Measurements from ENCODE around the gene TNS1. TPM values are rescaled to one million over a fixed set of nuclear protein-coding genes. Genes with fewer than 3 reads are reported as not detected.
A peak's percentile ranks its signal among the peaks of the same experiment; 100 is the strongest.

TNS1 gene
- total and polyA plus RNA-seq, 4 donors: 46.9 to 64.5 (median 58.1) TPM

DNA sequence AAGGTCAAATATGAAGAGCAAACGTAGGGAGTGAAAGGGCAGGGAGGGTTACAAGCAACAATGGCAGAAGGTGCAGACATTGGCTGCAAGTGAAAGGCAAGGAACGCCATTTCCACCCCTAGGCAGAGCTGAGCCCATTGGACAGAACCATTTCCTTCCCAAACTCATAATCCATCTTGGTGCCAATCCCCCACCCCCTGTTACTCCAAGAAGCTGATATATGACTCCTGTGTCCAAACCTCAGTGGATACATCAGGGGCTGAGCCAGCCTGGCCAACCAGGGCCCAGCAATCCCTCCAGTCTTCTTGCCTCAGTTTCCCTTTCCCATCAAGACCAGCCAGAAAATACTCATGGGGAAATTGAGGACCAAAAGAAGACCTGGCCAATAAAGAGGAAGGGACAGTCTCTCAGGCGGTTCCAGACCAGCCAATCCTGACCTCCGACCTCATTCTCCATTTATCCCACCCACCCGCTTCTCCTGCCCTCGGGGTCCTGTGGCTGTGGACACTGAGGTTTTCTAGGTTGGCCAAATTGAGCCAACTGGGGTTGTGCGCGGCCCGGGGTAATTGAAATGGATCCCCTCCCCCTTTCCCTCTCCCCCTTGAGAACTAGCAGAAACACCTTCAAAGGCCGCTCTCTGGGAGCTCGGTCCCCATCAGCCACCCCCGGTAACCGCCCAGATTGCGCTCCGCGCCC is 24.8 kb downstream of the TNS1 start:
- Histone ChIP-seq H3K27ac (ENCODE audit: low read depth, low read length) (no peak overlapping the region), H3K4me3 (ENCODE audit: low read depth, low read length) (no peak overlapping the region), H3K9me3 (ENCODE audit: control insufficient read depth, insufficient read depth, low read length) (no peaks in the 10 kb centered on the region), H3K4me1 (ENCODE audit: control insufficient read depth, insufficient read depth, low read length) (peaks cover 52% of the 10 kb centered on the region), H3K36me3 (ENCODE audit: control insufficient read depth, insufficient read depth, low read length) (no peaks in the 10 kb centered on the region), H3K27me3 (ENCODE audit: control insufficient read depth, insufficient read depth, low read length) (no peaks in the 10 kb centered on the region)
- DNase-seq (ENCODE audit: low read depth in 4 of 6, low spot score in 6 of 6): no peak
- 74% methylated on average over 2 of the region's 16 CpGs for WGBS (ENCODE audit: insufficient coverage)

DNA sequence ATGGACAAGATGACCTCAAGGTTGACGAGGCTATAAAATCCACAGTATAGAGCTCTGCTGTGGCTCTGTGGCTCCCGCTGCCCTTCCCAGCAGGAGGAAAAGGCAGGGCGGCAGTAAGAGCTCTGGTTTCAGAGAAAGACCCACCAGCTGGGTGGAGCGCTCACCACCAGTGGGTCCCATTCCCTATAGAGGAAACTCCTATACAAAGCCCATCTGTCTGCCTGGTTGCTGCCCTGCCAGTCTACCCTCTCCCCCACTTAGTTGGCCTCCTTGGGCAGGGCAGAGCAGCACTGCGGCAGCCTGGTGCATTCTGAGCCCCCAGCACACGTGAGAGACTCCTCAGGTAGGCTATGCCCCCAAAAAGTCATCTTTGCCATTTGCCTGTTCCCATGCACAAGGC is 26.5 kb downstream of the TNS1 start:
- H3K4me3 ChIP-seq (ENCODE audit: low read depth, low read length): no peak overlapping the region
- H3K4me1 ChIP-seq (ENCODE audit: control insufficient read depth, insufficient read depth, low read length): peaks cover 58% of the 10 kb centered on the region
- DNase-seq (ENCODE audit: low read depth in 4 of 6, low spot score in 6 of 6): no peak
- 95% methylated on average over 6 of the region's 6 CpGs for WGBS (ENCODE audit: insufficient coverage)
- H3K36me3 ChIP-seq (ENCODE audit: control insufficient read depth, insufficient read depth, low read length): no peaks in the 10 kb centered on the region
- H3K27me3 ChIP-seq (ENCODE audit: control insufficient read depth, insufficient read depth, low read length): no peaks in the 10 kb centered on the region
- no peak overlapping the region for H3K27ac ChIP-seq (ENCODE audit: low read depth, low read length)
- H3K9me3 ChIP-seq (ENCODE audit: control insufficient read depth, insufficient read depth, low read length): no peaks in the 10 kb centered on the region

DNA sequence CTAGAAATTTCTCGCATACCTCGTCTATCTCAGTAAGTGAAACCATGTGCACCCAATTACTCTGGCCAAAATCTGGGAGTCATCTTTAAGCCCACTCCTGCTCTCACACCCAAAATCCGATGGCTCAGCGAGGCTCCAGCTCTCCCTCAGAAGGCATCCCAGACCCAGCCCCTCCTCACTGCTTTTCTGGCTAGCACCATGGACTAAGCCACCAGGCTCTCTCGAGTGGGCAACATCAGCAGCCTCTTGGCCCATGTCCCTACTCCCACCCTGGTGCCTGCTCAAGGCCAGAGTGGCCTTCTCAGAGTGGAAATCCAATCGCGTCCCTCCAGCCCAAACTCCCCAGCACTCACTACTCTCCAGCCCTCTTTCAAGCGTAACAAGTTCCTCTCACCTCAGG is 27.2 kb downstream of the TNS1 start:
- WGBS (ENCODE audit: insufficient coverage): 96% methylated on average over 8 of the region's 8 CpGs
- H3K4me1 ChIP-seq (ENCODE audit: control insufficient read depth, insufficient read depth, low read length): peaks cover 51% of the 10 kb centered on the region
- H3K36me3 ChIP-seq (ENCODE audit: control insufficient read depth, insufficient read depth, low read length): no peaks in the 10 kb centered on the region
- H3K27me3 ChIP-seq (ENCODE audit: control insufficient read depth, insufficient read depth, low read length): no peaks in the 10 kb centered on the region
- no peak for DNase-seq (ENCODE audit: low read depth in 4 of 6, low spot score in 6 of 6)
- no peaks in the 10 kb centered on the region for H3K9me3 ChIP-seq (ENCODE audit: control insufficient read depth, insufficient read depth, low read length)
- H3K27ac ChIP-seq (ENCODE audit: low read depth, low read length): no peak overlapping the region
- H3K4me3 ChIP-seq (ENCODE audit: low read depth, low read length): no peak overlapping the region

DNA sequence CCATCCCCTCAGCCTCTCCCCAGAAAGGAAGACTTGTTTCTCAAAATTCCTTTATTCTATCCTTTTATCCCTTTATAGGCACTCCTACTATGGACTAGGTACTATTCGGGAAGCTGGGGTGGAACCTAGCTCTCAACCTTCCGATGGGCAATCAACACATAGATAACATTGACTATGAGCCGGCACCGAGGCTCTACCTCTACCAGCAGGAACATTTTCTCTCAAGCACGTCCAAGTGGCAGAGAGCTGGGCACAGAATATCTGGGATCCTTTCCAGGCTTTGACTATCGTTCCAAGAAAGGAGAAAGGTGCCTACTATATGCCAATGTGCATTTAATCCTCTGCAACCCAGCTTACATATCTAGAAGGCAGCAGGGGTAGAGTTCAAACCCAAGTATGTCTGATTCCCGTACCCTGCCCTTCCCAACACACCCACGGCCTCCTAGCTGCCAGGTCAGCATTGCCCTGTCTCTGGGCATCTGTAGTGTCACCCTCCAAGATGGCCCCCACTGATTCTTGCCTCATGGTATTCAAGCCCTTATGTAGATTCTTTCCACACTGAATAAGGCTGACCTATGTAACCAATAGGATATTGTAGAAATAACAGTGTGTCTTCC is 28.3 kb downstream of the TNS1 start:
- 81% methylated on average over 8 of the region's 8 CpGs for WGBS (ENCODE audit: insufficient coverage)
- H3K27ac ChIP-seq (ENCODE audit: low read depth, low read length): no peak overlapping the region
- H3K36me3 ChIP-seq (ENCODE audit: control insufficient read depth, insufficient read depth, low read length): no peaks in the 10 kb centered on the region
- no peak for DNase-seq (ENCODE audit: low read depth in 4 of 6, low spot score in 6 of 6)
- H3K4me3 ChIP-seq (ENCODE audit: low read depth, low read length): no peak overlapping the region
- H3K27me3 ChIP-seq (ENCODE audit: control insufficient read depth, insufficient read depth, low read length): no peaks in the 10 kb centered on the region
- H3K9me3 ChIP-seq (ENCODE audit: control insufficient read depth, insufficient read depth, low read length): no peaks in the 10 kb centered on the region
- H3K4me1 ChIP-seq (ENCODE audit: control insufficient read depth, insufficient read depth, low read length): peaks cover 40% of the 10 kb centered on the region

DNA sequence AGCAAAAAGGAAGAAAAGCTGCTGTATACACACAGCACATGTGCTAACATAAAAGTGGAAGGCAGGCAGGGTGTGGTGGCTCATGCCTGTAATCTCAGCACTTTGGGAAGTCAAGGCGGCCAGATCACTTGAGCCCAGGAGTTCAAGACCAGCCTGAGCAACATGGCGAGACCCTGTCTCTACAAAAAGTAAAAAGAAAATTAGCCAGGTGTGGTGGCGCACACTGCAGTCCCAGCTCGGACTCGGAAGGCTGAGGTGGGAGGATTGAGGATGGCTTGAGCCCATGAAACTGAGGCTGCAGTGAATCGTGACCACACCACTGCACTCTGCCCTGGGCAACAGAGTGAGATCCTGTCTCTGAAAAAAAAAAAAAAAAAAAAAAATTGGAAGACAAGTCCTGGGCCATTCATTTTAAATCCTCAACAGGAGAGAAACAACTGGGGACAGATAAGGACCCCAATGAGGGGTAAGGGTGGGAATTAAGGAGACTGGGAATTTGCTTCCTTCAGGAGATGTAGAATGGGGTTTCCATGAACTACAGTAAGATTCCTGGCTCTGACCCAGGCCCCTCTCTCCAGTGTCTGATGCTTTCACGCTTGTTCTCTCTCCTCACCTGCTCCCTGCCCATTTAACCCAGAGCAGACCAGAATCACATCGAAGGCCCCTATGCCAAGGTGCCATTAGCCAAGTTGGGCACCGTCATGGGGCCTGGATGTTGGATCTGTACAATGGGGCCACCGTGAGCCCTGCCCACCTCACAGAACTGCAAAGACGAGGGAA is 29.6 kb downstream of the TNS1 start:
- 89% methylated on average over 9 of the region's 11 CpGs for WGBS (ENCODE audit: insufficient coverage)
- H3K36me3 ChIP-seq (ENCODE audit: control insufficient read depth, insufficient read depth, low read length): no peaks in the 10 kb centered on the region

DNA sequence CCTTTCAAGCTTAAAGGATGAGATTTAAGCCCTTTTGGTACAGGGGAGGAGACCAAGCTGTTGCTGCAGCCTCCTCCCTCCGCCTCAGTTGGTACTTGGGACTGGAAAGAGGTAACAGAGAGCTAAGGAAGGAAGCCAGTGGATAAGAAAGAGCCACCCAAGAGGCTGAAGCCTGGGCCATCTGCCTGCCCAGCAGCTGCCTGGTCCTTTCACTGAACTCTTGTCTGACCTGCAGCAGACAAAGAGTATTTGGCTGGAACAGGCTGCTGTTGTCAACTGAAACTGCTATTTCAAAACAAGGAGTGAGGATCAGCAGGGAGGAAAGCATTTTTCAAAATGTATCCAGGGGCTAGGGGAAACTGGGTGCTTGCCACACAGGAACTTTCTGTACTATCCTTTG is 30.3 kb downstream of the TNS1 start:
- Histone ChIP-seq H3K4me3 (ENCODE audit: low read depth, low read length) (no peak overlapping the region), H3K36me3 (ENCODE audit: control insufficient read depth, insufficient read depth, low read length) (no peaks in the 10 kb centered on the region), H3K27ac (ENCODE audit: low read depth, low read length) (peak overlapping the region; percentile 45), H3K9me3 (ENCODE audit: control insufficient read depth, insufficient read depth, low read length) (no peaks in the 10 kb centered on the region), H3K27me3 (ENCODE audit: control insufficient read depth, insufficient read depth, low read length) (no peaks in the 10 kb centered on the region), H3K4me1 (ENCODE audit: control insufficient read depth, insufficient read depth, low read length) (peaks cover 22% of the 10 kb centered on the region)
- 43% methylated on average over 1 of the region's 1 CpG for WGBS (ENCODE audit: insufficient coverage)
- DNase-seq (ENCODE audit: low read depth in 4 of 6, low spot score in 6 of 6): peak in 2 of 6 donors; percentile 37 to 63

More for the DNA sequence above, 29.6 kb downstream of the TNS1 start:
- H3K27me3 ChIP-seq (ENCODE audit: control insufficient read depth, insufficient read depth, low read length): no peaks in the 10 kb centered on the region
- H3K4me1 ChIP-seq (ENCODE audit: control insufficient read depth, insufficient read depth, low read length): peaks cover 27% of the 10 kb centered on the region
- no peak overlapping the region for H3K4me3 ChIP-seq (ENCODE audit: low read depth, low read length)
- DNase-seq (ENCODE audit: low read depth in 4 of 6, low spot score in 6 of 6): no peak
- H3K27ac ChIP-seq (ENCODE audit: low read depth, low read length): peak overlapping the region; percentile 45
- H3K9me3 ChIP-seq (ENCODE audit: control insufficient read depth, insufficient read depth, low read length): no peaks in the 10 kb centered on the region

DNA sequence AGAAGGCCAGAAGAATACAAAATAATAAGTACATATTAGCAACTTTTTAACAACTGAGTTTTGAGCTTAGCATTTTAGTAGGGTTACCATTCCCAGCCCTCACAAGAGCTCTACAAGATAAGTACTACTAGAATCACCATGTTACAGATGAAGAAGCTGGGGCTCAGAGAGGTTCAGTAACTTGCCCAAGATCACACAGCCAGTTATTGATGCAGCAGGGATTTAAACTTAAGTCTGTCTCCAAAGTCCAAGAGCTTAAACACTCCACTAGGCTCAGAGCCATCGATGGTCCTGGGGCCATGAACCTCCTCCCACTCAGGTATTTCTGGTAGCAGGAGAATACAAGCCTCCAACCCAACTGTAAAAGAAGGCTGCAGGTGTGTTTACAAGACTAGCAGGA is 30.8 kb downstream of the TNS1 start:
- Histone ChIP-seq H3K4me1 (ENCODE audit: control insufficient read depth, insufficient read depth, low read length) (peaks cover 19% of the 10 kb centered on the region), H3K27ac (ENCODE audit: low read depth, low read length) (peak overlapping the region; percentile 45), H3K27me3 (ENCODE audit: control insufficient read depth, insufficient read depth, low read length) (no peaks in the 10 kb centered on the region), H3K9me3 (ENCODE audit: control insufficient read depth, insufficient read depth, low read length) (no peaks in the 10 kb centered on the region), H3K4me3 (ENCODE audit: low read depth, low read length) (no peak overlapping the region), H3K36me3 (ENCODE audit: control insufficient read depth, insufficient read depth, low read length) (no peaks in the 10 kb centered on the region)
- no CpG with 5 or more reads among the region's 1 CpG for WGBS (ENCODE audit: insufficient coverage)
- DNase-seq (ENCODE audit: low read depth in 4 of 6, low spot score in 6 of 6): no peak

DNA sequence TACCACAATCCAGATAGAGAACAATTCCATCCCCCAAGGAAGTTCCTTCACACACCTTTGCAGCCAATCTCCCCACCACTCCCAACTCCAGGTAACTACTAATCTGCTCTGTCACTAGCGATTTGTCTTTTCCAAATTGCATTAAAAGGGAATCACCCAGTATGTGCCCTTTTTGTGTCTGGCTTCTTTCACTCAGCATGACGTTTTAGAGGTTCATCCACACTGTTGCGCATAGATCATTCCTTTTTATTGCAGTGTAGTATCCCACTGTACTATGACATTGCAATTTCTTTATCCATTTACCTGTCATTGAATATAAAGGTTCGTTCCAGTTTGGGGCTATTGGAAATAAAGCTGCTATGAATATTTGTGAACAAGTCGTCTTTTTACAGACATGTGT is 31.6 kb downstream of the TNS1 start:
- H3K4me1 ChIP-seq (ENCODE audit: control insufficient read depth, insufficient read depth, low read length): peaks cover 26% of the 10 kb centered on the region

DNA sequence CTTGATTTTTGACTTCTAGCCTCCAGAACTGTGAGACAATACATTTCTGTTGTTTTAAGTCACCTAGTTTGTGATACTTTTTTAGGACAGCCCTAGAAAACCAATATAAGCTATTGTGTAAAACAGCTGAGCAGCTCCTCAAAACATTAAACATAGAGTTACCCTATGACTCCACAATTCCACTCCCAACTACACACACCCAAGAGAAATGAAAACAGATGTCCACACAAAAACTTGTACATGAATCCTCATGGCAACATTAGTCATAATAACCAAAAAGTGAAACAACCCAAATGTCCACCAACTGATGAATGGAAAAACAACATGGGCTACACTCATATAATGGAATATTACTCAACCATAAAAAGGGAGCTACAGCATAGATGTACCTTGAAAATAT is 32.6 kb downstream of the TNS1 start:
- H3K36me3 ChIP-seq (ENCODE audit: control insufficient read depth, insufficient read depth, low read length): peaks cover 8% of the 10 kb centered on the region
- H3K27me3 ChIP-seq (ENCODE audit: control insufficient read depth, insufficient read depth, low read length): no peaks in the 10 kb centered on the region
- DNase-seq (ENCODE audit: low read depth in 4 of 6, low spot score in 6 of 6): no peak
- no peaks in the 10 kb centered on the region for H3K9me3 ChIP-seq (ENCODE audit: control insufficient read depth, insufficient read depth, low read length)
- peaks cover 36% of the 10 kb centered on the region for H3K4me1 ChIP-seq (ENCODE audit: control insufficient read depth, insufficient read depth, low read length)
- H3K4me3 ChIP-seq (ENCODE audit: low read depth, low read length): no peak overlapping the region
- H3K27ac ChIP-seq (ENCODE audit: low read depth, low read length): no peak overlapping the region

More for the DNA sequence above, 31.6 kb downstream of the TNS1 start:
- Histone ChIP-seq H3K4me3 (ENCODE audit: low read depth, low read length) (no peak overlapping the region), H3K36me3 (ENCODE audit: control insufficient read depth, insufficient read depth, low read length) (peaks cover under 1% of the 10 kb centered on the region), H3K27ac (ENCODE audit: low read depth, low read length) (no peak overlapping the region), H3K27me3 (ENCODE audit: control insufficient read depth, insufficient read depth, low read length) (no peaks in the 10 kb centered on the region), H3K9me3 (ENCODE audit: control insufficient read depth, insufficient read depth, low read length) (no peaks in the 10 kb centered on the region)
- no peak for DNase-seq (ENCODE audit: low read depth in 4 of 6, low spot score in 6 of 6)
- 79% methylated on average over 2 of the region's 5 CpGs for WGBS (ENCODE audit: insufficient coverage)

Data from spinal cord (tissue), 10 donors.